ENCODE data around the gene TP53TG5.

GRCh38 chr20:45374966-45375365 lies 3.2 kb downstream of the TP53TG5 start:
- TF ChIP-seq, protein P1, sequence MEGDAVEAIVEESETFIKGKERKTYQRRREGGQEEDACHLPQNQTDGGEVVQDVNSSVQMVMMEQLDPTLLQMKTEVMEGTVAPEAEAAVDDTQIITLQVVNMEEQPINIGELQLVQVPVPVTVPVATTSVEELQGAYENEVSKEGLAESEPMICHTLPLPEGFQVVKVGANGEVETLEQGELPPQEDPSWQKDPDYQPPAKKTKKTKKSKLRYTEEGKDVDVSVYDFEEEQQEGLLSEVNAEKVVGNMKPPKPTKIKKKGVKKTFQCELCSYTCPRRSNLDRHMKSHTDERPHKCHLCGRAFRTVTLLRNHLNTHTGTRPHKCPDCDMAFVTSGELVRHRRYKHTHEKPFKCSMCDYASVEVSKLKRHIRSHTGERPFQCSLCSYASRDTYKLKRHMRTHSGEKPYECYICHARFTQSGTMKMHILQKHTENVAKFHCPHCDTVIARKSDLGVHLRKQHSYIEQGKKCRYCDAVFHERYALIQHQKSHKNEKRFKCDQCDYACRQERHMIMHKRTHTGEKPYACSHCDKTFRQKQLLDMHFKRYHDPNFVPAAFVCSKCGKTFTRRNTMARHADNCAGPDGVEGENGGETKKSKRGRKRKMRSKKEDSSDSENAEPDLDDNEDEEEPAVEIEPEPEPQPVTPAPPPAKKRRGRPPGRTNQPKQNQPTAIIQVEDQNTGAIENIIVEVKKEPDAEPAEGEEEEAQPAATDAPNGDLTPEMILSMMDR (IDR thresholded peaks at IDR 0.05) = no peak
- TF ChIP-seq POLR2AphosphoS5 (IDR thresholded peaks at IDR 0.05) (no peak), POLR2A (IDR thresholded peaks at IDR 0.05) (no peak)

Data from breast epithelium (tissue), 3 donors.